DMS53 treated with DMSO at 0.1 percent for 48 hours (cell line): ENCODE results near the gene ARL17A.
"Not testable (repeated sequence)": the region's sequence is repeated elsewhere in the genome, so short reads cannot be mapped to it uniquely, and the experiment has no call there.

Experiments used
- DNase-seq: peaks from one replicate; lab custom pipeline; 2025; ENCODE audit not compliant: unreplicated experiment; lab: John Stamatoyannopoulos, UW

ARL17A gene

DNA sequence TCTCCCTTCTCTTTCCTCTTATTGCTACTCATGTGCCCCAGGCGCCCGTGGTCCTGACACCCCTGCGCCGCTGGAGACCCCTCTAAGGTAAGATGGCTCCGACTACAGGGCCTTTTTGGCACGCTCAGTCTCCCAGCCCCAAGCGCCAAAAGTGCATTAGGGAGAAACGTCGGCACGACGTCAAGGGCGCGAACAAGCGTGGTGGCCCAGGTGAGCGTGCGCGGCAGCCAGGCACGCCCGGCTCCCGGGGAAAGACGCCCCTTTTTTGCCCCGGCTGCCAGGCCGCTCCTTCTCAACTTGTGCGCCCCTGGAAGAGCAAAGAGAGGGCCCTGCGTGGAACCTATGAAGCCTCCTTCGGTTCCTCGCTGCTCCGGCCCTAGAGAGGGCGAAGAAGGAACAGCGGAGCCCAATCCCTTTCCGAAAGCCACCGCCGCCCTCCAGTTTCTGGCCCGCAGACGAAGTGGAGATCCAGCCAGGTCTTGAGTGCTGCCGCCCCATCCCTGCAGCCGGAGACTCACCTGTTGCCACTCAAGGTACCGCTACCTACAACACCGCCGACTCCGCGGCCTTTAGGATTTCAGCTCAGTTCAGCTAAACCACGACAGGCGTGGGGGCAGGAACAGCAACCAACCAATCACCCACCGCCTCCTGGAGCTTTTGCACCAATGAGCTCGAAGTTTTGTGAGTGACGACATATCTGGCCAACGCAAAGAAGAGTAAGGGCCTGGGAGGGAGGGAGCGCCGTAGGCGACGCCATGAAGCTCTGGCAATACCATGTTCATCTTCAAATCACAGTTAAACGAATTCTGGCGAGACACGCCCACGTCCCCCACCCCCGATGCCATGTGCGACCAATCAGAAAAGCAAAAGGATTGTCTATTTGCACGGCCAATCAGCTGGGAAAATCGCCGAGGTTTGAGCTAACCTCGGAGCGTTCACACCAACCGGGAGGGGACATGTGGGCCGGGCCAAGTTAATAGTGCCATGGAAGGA lies at the start of gene ARL17A:
ARL17A (minus strand) TSS at position 609 of the 993 bp plus-strand sequence. CDS start 3,369 bp downstream, outside the sequence.
- not testable (repeated sequence) for DNase-seq

DNA sequence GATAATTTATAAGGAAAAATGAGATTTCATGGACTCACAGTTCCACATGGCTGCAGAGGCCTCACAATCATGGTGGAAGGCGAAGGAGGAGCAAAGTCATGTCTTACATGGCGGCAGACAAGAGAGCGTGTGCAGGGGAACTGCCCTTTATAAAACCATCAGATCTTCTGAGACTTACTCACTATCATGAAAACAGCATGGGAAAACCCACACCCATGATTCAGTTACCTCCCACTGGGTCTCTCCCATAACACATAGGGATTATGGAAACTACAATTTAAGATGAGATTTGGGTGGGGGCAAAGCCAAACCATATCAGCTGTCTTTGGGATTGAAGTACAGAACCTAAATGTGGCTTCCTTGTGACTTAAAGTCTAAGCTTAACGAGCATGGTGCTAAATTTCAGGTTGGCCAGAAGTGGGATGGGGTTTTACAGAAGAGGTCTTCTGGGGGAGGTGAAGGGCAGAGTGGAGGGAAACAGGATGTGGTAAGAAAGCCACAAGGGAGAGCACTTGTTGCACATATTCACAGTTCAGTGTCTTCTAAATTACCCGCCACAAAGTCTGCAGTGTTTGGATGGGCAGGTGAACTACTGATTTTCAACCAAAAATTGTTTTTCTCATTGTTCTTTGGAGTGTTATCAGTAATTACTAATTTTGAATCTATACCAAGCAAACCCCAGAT lies 49.4 kb upstream of the ARL17A start:
- DNase-seq, result not testable (repeated sequence)

DNA sequence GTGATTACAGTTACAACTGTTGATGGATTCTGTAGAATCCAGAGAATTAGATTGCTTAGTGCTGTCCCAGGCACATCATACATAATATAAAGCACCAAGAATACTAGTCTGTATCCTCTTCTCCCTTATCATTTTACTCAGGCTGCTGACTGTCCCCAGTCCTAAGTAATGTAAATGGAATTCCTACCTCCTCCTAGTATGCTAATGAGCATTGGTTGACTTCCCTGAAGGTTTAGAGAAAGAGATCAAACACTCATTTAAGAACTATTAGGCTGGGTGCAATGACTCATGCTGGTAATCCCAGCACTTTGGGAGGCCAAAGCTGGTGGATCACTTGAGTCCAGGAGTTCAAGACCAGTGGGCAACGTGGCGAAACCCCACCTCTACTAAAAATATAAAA lies 48.0 kb upstream of the ARL17A start:
- not testable (repeated sequence) for DNase-seq

DNA sequence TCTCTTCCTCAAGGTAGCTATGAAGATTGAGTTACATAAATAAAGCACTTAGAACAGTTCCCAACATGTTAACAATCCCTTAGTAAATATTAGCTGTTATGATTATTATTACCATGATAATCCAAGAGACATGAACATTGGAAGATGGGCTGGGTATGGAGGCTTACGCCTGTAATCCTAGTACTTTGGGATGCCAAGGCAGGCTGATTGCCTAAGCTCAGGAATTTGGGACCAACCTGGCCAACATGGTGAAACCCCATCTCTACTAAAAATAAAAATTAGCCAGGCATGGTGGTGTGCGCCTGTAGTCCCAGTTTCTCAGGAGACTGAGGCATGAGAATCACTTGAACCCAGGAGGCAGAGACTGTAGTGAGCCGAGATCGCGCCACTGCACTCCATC lies 45.2 kb upstream of the ARL17A start:
- not testable (repeated sequence) for DNase-seq

DNA sequence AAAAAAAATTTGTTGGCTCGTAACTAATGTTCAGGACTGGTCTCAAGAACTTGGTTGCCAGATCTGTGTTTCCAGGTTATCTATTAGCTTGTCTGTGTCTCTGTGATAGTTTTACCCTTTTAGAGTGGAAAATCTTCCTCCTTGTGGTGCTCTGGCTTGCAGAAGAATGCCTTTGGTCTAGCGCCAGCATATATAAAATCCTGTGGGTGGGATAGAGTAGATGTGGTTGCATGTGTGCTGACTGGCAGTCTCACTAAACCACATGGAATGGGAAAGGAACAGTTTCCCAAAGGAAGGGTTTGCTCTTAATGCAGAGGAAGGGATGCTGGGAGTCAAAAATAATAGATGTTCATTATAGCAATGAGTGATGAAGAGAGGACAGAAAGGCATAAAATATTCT lies 44.3 kb upstream of the ARL17A start:
- not testable (repeated sequence) for DNase-seq

DNA sequence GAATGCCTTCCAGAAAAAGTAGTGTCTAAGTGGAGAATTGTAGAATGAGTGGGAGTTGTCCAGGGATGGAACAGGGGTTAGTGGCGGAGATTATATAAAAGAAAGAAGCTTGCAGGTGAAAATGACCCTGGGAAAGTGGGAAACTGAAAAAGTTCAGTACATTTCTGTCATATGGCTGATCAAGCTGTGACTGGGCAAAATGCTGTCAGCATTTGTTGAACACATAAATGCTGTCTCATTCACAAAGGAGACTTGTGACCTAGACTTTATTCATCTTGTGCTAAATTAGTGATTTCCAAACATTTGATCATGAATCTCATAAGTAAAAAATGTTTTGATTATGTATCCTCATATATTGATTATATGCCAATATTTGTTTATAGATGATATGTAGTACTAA lies 39.5 kb upstream of the ARL17A start:
- not testable (repeated sequence) for DNase-seq

DNA sequence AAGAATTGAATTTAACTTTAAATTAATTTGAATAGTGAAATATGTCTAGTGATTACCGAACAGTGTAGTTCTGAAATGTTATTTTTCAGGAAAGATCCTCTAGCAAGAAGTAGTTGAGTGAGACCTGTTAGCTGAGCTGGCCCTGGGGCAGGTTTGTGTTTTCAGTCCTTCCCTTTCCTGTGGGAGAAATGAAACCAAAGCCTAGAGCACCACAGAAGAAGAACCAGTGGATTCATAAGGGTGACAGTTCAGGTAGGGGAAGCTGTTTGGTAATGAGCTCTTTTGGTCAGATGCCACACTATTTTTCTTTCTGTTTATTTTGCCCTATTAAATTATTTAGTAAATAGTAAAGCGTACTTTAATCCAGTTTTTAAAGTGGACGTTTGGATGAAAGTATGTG lies 37.6 kb upstream of the ARL17A start:
- DNase-seq, result not testable (repeated sequence)

DNA sequence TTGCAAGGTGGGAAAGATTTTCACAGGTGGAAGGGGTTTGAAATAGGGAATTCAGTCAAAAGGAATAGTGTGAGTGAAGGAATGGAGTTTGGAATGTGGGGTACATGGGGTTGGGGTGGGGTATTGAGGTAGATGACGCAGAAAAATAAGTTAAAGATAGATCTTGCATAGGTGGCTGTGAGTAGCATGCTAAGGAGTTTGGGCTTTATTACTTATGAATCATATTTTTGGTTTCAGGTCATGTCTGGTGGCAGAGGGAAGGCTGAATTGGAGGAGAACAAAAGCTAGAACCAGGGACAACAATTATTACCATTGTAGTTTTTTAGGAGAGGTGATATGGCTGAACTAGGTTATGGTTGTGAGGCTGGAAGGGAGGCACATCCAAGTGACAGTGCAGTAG lies 34.4 kb upstream of the ARL17A start:
- not testable (repeated sequence) for DNase-seq

DNA sequence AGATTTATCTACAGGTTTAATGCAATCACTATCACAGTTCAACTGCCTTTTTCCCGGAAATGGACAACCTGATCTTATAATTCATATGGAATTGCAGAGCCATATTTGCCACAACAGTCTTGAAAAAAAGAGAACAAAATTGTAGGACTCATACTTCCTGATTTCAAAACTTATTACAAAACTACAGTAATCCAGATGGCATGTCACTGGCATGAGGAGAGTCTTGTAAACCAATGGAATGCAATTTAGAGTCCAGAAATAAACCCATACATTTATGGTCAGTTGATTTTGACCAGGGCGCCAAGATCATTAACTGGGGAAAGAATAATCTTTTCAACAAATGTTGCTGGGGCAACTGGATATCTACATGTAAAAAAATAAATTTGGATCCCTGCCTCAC lies 31.8 kb upstream of the ARL17A start:
- not testable (repeated sequence) for DNase-seq

DNA sequence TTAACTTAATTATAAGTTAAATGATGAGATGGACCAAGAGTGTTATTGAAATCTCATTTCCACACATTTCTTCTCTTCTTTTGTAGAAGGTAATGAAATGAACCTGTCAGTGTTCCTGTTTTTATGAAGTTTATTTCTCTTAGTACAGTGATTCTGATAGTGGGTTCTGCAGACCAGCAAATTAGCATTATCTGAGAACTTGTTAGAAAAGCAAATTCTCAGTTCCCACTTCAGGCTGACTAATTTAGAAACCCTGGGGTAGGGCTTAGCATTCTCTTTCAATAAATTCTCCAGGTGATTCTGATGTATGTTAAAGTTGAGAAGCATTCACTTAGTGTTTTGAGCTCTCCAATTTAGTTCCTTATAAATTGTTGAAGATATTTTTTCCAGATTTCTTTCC lies 23.6 kb upstream of the ARL17A start:
- DNase-seq, result not testable (repeated sequence)

DNA sequence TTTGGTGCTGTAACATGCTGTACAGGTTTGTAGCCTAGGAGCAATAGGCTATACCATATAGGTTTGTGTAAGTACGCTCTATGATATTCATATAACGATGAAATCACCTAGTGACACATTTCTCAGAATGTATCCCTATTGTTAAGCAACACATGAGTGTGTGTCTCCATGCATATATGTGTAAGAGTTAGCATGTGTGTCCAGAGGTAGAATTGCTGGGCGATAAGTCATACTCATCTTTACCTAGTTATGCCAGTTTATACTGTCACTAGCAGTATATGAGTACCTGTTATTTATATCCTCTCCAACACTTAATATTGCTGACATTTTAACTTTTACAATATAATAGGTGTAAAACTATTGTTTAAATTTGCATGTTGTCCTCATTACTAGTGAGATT lies 21.3 kb upstream of the ARL17A start:
- not testable (repeated sequence) for DNase-seq

DNA sequence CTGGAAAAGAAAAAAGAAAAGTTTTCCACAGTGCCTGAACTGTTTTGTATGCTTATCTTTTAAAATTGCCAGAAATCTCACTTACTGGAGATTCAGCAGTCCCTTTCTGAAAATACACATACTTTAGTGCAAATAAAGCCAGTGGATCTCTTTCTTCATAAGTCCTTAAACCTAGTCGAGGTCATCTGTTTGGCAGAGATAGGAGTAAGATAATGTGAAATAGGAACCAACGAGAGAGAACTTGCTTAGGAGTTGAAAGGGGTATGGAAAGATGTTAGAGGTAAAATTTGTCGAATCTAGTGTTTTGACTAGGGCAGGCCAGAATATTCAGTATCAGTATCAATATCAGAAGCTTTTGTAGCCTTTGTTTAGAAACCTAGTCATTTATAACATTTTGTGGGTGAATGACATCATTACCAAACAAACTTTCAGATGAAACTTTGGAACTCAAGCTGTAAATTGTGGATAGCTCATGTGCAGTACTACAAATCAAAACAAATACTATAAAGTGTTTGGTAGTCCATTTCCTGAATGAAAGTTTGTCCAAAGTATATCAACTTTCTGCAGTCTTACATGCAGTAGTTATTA lies 18.9 kb upstream of the ARL17A start:
- not testable (repeated sequence) for DNase-seq

DNA sequence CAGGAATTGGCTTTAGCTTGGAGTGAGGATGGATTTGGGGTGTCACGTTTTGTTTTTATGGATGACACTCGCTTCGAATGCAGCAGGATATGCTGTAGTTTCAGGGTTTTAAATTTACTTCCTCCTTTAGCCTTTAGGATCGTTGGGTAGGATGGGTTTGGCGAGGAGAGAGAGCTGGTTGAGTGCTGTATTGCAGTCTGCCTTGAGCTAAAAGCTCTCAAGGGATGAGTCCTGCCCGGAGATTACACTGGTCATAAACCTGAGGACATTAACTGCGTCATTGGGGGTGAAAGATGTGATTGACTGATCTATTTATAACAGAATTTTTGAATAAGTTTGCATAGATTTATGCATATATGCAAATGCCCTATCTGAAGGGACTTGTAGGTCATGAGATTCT lies 11.8 kb upstream of the ARL17A start:
- DNase-seq, result not testable (repeated sequence)

DNA sequence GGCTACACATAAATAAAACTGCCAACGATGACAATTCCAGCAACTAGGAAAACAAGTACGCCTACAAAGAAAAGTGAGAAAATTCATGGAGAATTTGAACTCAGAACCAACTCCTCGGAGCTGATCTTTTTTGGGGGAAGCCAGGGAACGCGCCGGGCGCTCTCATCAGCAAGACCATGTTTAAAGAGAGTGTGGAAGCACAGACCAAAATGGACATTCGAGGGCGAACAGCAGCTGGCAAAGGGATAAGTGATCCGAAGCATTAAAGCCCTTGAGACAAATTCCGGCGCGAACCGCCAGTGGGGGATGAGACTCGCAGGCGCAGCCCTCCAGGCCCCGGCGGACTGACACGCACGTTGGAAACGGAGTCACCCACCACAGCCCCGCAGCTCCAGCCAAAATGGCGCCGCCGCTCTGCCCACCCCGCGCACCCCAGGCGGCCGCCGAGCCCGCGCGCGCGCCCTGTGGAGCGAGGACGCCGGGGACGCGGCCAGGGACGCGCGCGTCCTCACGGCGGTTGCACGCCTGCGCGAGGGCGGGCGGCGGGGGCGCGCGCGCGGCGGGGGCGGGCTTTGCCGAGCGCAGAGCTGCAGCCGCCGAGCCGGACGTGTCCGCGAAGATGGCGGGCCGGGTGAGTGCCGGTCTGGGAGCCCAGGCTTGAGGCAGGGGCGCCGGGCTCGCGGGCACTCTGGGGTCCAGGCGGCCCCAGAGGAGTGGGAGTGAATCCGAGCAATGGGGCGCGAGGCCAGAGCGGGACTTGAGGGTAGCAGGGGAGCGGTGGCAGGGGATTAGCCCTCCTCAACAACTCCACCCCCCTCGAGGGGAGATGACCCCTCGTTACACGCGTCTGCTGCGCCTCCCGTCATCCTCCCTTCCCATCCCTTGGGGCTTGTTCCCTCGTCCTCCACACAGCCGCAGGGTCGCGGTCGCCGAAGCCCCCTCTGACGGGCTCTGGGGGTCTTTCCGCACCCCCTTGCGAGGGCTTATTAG lies 11.0 kb upstream of the ARL17A start, which contains the start of gene NSF:
NSF (plus strand) TSS at position 513 of the 990 bp plus-strand sequence; CDS start at position 620, 107 bp downstream.
- DNase-seq, result not testable (repeated sequence)

DNA sequence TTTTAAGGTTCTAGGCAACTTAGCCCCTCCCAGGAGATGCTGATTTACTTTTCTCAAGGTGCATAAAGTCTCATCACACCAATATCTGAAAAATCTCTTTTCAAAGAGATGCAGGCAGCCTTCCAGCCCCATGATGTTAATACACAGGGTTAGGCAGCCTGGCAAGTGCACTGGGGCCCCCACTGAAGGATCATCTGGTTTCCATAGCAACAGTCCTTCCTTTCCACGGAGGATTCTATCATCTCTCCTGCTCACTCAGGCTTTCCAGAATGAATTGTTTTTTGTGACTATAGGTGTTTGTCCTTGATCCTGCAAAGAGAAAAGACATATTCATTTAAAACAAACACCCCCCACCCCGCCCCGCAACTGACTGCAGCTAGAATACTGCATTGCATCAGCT lies 6.0 kb upstream of the ARL17A start:
- DNase-seq, result not testable (repeated sequence)

DNA sequence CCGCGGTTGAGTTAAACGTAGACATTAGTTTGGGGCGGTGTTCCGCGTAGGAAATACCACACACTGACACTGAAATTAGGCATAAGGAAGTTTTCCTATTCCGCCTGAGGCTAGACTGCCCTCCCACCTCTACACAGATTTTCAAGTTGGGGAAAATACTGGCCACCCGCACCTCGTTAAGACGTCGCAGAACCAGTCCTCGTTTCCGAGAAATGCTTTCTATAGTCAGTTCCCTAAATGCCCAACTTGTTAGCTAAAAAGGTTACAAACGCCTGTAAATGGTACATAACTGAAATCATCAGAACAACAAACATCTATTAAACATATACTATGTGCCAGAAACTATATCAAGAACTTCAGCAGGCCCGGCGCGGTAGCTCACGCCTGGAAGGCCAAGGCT lies 591 bp upstream of the ARL17A start:
- not testable (repeated sequence) for DNase-seq

DNA sequence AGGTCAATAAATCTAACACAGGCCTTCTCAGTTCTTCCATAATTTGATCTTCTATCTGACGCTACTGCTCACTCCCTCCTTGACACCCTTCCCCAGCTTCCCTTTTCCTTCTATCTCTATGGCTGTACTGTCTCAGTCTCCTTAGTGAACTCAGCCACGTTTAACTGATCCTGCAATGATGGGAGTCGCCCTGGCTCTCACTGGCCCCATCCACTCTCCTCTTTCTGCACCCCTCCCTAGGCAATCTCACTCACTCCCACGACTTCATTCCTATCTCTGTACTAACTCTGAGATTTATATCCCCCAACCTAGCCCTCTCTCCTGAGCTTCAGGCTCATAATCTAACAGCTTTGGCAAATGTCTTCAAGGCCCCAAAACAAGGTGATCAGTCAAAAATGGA lies 7.7 kb downstream of the ARL17A start:
- DNase-seq, result not testable (repeated sequence)

DNA sequence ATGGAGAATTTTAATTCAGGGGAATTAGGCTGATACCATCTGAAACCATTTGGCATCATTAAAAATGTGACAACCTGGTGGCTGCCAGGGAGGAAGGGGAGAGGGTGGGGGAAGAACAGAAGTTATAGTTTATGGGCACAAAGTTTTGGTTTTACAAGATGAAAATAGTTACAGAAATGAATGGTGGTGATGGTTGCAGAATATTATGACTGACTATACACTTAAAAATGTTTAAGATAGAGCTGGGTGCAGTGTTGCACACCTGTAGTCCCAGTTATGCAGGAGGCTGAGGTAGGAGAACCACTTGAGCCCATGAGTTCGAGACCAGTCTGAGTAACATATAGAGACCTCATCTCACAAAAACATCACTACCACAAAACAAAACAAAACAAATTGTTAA lies 12.5 kb downstream of the ARL17A start:
- DNase-seq, result not testable (repeated sequence)

DNA sequence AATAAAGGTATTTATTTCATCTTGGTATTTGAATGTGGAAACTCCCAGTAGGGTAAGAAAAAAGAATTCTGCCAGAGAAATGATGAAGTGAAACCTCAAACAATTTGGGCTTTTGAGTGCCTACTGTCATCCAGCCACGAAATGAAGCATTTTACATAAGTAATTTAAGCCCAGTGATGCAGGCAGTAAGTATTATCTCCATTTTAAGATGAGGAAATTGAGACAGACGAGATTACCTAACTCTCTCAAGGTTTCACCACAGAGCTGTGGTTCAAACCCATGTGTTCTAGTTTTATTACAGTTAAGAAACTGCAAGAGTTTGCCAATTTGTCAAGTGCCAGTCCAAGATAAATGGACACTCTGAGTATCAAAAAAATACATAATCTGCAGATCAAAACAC lies 13.2 kb downstream of the ARL17A start:
- DNase-seq, result not testable (repeated sequence)

DNA sequence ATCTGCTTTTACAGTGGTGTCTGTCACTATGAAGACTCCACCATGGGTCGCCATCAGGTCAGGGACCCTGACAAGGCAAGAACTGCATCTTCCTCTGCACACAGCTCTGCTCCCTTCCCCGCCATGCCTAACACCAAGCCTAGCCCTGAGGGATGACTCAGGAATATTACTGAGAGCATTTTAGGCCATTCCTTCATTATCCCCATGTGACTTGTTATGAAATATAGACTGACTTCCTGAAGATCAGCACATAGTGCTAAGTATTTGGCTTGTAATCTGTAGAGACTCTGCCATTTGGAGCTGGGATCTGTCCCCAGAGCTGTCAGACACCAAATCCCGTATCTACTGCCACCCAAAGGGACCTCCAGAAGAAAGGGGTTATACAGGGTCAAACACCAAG lies 19.4 kb downstream of the ARL17A start:
- not testable (repeated sequence) for DNase-seq
